ENCODE measurements around the gene BRI3BP.
"Not testable (repeated sequence)": the region's sequence is repeated elsewhere in the genome, so short reads cannot be mapped to it uniquely, and the experiment has no call there.

Gene BRI3BP

DNA sequence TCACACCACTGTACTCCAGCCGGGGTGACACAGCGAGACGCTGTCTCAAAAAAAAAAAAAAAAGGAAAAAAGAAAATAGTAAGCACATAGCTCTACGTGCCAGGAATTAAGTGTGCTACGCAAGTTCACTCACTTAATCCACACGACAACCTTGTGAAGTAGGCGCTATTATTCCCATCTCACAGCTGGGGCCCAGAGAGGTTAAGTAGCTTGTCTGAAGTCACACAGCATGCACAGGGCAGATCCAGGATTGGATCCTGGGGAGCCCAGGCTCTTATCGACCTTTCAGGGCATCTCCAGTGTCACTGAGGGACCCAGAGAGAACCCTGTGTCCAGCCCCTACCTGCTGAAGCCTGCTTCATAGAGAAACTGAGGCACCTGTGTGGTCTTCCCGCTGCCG is 16.4 kb upstream of the BRI3BP start:
- no peak for DNase-seq

DNA sequence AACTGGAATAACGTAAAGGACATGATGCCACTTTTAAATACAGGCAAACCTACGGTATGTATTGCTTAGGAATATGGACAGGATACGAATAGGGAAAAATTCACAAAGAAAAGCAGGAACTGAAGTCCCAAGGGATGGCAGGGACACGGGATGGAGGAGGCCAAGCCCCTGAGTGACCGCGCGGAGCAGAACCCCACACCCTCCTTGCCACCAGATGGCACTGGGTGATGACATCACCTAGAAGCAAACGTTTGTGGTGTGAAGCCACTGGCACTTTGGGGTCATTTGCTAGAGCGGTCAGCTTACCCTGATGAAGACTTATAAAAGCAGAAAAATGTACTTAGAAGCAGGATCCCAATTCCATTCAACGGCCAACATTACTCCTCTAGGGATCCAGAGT is 13.9 kb upstream of the BRI3BP start:
- DNase-seq, result no peak

DNA sequence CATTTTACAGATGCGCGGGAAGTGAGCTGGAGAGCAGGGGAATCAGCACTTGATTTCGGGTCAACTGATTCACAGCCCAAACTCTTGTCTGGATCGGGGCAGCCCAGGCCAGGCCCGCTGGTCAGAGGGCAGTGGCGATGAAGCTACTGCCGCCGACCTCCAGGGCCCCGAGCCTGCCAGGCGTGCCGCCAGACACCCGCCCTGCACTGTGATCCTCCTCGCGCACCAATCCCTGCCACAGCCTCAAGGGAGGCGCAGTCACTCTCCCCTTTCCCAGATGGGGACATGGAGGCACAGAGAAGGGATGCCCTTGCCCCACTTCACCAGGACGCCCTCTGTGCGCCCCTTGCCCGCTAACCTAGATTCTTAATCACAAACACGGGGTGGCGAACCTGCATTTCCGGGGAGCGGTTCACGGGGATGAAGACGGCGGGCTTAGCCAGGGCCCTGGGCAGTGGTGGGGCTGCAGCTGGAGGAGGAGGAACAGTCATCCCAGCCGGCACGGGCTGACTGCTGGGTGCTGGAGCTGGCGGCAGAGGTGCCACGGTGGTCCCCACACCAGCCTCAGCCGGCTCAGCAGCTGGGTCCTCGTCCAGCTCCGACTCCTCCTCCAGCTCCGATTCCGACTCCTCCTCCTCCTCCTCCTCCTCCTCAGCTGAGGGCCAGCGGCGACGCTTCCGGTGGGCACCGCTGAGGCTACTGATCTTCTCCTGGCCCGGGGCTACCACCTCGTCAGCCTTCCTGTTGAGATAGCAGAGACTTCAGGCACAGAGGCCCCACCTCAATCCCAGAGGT is 13.2 kb upstream of the BRI3BP start:
- DNase-seq, result no peak

DNA sequence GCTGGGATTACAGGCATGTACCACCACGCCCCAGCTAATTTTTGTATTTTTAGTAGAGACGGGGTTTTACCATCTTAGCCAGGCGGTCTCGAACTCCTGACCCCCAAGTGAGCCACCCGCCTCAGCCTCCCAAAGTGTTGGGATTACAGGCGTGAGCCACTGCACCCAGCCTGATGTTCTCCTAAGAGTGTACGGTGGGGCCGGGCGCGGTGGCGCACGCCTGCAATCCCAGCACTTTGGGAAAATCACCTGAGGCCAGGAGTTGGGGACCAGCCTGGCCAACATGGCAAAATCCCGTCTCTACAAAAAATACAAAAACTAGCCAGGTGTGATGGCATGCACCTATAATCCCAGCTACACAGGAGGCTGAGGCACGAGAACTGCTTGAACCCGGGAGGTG is 6.6 kb upstream of the BRI3BP start:
- not testable (repeated sequence) for DNase-seq

DNA sequence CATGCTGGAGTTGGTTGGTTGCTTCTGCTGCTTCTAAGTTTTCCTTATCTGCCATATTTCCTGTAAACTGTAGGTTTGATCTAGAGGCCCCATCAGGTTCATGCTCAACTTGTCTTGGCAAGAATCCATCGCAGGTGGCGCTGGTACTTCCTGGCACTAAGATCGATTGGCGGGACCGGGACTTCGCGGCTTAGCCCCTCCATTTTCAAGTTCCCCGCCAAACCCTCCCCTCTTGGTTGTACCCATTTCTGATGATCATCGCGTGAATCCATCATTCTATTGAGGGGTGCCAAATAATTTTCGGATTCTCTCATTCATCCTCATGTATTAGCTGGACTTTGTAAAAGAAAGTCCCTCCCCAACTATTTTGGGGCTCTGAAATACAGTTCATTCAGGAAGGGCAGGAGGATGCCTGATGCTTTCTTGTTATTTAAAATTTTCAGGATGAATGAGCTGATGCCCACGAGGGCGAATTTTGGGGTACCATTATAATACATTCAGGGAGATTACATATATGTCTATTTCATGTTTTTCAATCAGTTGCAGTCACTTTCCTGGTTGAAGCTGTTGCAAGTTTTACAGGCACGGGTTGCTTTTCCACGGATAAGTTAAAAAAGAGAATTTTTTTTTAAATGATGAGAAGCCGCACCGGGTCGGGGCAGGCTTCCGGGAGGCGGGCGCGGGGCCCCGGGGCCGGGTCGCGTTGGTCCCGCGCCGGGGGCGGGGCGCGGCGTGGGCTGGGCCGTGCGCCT is 395 bp upstream of the BRI3BP start:
- DNase-seq, result peak; percentile 83

DNA sequence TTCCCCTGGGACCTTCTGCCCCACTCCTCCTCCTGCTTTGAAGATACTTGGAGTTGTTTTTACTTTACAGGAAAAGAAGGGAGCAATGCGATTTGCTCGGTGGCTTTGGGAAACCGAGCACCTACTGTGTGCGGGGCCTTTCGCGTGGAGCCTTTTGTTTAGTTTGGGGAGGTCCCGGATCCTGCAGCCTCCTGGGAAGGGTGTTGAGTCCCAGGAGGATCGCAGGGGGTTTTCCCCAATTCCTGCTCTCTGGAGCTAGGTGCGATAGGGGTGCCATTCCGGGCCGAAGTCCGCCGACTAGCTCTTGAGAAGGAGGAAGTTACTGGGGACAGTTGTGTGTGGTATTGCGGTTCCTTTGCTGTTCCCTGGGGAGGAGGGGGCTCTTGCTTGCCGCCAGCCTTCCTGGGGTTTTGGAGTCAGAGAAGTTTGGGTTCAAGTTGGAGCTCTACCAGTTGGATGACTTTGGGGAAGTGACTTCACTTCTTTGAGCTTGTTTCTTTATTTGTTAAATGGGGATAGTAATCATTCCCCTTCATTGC is 1.1 kb downstream of the BRI3BP start:
- DNase-seq, result no peak

DNA sequence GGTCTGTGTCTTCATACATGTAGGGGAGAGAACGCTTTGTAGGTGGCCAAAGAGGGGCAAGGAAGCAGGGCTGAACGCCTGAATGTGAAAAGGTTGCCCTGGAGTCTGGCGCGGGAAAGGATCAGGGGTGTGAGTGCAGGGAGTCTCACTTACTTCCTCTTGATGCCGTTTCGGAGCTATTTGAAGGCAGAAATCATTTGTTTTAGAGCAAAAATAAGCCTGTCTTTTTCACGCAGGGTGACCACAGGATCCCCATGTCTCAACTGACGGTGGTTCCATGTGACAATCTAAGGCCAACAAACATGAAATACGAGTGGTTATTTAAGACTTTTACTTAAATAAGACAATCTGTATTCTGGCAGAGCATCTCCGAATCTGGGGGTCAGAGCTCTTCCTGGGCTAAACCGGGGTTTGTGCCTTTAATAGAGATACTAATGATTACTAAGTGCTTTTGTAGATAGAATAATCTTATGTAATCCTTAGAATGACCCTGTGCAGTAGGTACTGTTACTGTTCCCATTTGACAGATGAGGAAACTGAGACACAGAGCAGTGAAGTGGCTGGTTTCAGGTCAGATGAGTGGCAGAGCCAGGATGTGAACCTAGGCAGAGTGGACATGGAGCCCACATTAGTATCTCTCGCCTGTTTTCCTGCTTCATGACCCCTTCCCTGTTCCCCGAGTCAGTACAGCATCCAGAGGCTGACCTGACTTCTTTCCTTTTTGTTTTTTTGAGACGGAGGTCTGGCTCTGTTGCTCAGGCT is 1.9 kb downstream of the BRI3BP start:
- DNase-seq, result no peak

DNA sequence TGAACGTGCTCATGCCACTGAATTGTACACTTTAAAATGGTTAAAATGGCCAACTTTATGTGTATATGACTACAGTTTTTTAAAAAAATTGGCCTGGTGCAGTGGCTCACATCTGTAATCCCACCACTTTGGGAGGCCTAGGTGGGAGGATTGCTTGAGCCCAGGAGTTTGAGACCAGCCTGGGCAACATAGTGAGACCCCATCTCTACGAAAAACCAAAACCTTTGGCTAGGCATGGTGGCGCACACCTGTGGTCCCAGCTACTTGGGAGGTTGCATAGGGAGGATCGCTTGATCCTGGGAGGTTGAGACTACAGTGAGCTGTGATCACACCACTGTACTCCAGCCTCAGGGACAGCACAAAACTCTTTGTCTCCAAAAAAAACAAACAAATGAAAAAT is 5.3 kb downstream of the BRI3BP start:
- no peak for DNase-seq

DNA sequence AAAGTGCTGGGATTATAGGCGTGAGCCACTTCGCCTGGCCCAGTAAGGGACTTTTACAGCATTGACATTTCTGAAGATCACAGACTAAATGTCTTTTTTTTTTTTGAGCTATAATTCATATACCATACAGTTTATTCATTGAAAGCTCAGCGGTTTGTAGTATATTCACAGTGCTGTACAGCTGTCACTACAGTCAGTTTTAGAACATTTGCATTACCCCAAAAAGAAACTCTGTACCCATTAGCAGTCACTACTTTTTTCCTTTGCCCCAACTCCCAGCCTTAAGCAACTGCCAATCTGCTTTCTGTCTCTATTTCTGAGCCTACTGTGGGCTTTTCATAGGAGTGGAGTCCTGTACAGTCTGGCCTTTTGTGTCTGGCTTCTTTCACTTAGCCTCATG is 8.2 kb downstream of the BRI3BP start:
- DNase-seq, result no peak

DNA sequence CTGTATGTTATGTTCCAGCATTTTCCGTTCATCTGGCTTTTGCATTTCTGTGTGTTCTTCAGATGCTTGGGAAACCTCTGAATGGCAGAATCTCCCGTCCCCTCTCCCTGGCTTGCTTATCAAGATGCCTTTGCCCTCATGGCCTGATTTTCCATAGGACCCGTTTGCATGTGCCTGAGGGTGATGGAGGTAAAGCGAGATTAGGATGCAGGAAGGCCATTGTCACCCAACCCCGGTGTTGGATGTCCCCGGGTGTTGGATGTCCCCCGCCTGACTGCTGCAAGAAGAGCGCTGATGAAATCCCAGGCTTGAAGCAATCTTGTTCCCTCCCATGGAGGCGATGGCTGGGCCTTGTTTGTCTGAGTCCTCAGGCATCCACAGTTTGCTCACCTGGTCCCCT is 9.6 kb downstream of the BRI3BP start:
- DNase-seq, result no peak

DNA sequence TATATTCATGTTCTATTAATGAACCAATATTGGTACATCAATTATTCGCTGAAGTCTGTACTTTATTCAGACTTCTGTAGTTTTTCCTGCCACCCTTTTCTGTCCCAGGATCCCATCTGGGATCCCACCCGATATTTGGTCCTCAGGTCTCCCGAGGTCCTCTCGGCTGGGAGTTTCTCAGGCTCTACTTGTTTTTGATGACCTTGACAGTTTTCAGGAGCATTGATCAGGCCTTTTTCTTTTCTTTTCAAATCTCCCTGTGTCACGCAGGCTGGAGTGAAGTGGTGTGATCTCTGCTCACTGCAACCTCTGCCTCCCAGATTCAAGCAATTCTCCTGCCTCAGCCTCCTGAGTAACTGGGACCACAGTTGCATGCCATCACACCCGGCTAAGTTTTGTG is 11.2 kb downstream of the BRI3BP start:
- no peak for DNase-seq

DNA sequence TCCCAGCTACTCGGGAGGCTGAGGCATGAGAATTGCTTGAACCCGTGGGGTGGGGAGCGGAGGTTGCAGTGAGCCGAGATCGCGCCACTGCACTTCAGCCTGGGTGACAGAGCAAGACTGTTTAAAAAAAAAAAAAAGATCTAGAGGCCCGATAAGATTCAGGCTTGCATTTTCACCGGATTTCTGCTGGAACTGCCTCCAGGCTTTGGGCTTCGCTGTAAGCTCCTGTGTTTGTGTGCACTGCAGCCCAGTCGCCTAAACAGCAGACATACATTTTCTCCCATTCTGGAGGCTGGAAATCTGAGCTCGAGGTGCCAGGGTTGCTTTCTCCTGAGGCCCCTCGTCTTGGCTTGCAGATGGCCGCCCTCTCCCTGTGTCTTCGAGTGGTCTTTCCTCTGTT is 12.2 kb downstream of the BRI3BP start:
- DNase-seq, result no peak

DNA sequence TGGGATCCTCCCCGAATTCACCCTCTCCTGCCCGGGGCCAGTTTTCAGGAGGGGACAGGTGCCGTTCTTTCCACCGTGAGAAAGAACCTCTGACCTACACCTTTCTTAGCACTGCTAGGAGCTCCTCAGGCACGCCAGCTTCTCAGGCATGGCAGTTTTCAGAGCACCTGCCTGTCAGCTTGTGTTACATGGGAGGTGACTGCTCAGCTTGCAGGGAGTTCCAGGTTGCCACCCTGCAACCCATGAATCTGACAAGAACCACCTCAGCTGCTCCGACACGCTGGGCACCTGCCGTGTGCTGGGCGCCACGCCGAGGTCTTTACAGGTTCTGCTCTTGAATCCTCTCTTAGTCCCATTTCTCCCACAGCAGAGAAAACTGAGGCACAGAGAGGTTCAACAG is 12.9 kb downstream of the BRI3BP start:
- DNase-seq, result no peak

DNA sequence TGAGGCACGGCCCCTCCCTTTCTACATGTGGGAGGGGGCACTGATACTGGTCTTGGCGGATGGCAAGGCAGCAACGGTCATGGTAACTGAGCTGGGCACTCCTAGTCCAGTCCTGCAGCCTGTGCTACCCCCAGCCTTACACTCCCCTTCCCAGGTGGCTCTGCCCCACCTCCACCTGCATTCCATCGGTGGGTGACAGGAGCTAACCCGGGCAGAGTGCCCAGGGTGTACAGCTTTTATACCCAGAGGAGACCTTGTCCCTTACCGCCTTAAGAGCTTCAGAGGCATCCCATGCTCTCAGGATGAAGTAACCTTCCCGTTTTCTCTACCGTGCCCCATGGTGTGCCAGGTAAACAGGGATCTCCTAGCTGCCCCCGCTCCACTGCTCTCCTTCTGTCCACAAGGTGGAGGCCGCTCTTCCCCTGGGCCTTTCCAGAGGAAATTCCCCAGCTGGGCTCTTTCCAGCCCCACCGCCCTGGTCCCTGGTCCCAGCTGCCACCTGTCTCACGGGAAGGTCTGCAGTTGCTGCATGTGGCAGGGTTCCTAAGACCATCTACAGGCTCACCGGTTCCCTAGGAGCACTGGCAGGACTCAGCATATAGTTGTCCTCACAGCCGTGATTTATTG is 20.5 kb downstream of the BRI3BP start:
- DNase-seq, result no peak

DNA sequence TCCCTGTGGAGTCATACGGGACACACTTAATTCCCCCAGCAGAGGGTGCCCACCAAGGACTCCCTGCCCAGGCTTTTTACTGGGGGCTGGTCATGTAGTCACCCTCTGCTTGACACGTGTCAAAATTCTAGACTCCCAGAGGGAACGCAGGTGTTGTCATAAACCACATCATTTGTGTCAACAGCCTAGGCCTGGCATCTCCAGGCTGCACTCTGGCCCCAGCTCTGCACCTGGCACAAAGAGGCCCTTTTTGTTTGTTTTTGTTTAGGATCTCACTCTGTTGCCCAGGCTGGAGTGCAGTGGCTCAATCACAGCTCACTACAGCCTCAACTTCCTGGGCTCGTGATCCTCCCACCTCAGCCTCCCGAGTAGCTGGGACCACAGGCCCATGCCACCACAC is 21.1 kb downstream of the BRI3BP start:
- DNase-seq, result no peak

DNA sequence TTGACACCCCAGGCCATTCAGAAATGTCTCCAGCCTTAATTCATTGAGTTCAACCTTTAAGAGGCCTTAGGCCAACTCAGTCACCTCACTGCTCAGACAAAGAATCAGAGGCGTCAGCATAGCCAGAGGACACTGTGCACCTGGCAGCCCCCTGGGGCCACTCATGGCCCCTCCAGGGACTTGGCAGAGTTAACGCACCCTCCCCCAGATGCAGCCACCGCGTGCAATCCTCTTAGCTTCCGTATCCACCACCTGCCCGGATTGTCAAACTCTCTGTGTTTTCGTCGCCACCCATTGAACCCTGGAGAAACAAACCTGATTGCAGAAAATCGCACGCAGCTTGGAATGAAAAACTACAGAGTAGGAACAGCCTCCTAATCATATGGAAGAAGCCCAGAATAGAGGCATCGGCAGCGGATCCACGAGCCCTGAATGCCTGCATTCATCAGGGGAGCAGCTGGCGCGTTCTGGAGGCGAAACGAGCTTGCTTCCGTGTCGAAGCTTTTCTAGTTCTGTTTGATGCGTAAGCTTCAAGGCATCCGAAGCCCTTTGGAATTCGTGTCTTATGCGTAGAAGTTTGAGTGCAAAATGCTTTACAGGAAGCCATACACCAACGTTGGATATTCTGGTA is 22.4 kb downstream of the BRI3BP start:
- no peak for DNase-seq

DNA sequence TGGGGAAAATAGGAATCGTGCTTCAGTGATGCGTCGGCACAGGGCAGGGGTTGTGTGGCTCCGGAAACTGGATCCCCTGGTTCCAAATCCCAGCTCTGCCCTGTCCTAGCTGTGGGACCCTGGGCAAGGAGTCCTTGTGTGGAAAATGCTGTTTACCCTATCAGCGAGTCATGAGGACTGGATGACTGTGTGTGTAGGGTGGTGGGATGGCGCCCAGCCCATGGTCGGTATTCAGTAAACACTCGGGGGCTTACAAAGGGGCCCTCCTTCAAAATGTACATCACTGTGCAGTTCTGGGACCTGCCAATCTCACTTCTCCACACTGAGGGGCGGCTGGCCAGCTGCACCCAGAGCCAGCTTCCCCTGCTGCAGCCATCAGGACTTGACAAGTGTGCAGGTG is 24.4 kb downstream of the BRI3BP start:
- no peak for DNase-seq

DNA sequence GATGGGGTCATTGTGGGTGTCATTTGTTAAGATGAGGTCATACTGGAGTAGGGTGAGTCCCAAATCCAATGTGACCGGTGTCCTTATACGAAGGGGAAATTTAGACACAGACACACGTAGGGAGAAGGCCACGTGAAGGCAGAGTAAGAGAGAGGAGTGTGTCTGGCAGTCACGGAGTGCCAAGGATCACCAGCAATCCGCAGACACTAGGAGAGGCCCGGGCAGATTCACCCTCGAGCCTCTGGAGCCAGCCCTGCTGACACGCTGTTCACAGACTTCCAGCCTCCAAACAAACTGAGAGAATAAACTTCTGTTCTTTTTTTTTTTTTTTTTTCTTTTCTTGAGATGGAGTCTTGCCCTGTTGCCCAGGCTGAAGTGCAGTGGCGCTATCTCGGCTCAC is 24.9 kb downstream of the BRI3BP start:
- no peak for DNase-seq

DNA sequence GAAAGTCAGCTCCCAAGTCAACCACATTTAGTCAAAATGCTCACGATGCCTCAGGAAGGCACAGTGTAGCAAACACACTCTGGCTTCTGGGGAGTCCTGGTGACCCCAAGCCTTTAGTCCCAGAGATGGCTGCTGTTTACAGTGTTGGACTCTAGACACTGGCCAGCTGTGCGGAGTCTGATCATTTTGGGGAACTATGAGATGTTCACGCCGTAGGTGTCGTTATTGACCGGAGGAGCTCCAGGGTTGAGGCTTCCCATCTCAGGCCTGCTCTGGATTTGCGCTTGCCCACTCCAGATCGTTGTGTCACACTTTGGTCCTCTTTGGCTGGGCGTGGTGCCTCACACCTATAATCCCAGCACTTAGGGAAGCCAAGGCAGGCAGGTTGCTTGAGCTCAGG is 27.7 kb downstream of the BRI3BP start:
- no peak for DNase-seq

DNA sequence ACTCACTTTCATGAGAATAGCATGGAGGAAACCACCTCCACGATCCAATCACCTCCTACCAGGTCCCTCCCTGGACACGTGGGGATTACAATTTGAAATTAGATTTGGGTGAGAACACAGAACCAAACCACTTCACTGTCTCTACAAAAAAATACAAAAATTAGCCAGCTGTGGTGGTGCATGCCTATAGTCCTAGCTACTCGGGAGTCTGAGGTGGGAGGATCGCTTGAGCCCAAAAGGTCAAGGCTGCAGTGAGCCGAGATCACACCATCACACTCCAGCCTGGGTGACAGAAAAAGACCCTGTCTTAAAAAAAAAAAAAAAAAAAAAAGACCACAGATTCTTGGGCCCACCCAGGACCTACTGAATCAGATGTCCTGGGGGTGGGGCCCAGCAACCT is 28.3 kb downstream of the BRI3BP start:
- DNase-seq, result no peak

DNA sequence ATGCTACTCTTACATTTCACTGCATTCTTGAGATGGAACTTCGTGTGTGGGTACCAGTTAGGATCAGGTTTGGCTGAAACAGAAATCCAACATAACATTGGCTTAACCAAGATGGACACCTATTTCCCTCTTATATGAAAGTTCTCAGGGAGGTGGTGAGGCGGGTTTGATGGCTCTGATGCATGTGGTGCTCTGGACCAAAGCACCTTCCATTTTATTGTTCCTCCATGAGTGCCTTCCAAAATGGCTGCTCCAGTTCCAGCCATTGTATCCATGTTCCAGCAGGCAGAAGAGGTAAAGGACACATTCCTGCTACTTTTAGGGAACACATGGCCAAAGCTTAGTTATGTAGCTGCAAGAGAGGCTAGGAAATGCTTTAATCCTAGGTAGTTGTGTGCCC is 29.6 kb downstream of the BRI3BP start:
- DNase-seq, result no peak

DNA sequence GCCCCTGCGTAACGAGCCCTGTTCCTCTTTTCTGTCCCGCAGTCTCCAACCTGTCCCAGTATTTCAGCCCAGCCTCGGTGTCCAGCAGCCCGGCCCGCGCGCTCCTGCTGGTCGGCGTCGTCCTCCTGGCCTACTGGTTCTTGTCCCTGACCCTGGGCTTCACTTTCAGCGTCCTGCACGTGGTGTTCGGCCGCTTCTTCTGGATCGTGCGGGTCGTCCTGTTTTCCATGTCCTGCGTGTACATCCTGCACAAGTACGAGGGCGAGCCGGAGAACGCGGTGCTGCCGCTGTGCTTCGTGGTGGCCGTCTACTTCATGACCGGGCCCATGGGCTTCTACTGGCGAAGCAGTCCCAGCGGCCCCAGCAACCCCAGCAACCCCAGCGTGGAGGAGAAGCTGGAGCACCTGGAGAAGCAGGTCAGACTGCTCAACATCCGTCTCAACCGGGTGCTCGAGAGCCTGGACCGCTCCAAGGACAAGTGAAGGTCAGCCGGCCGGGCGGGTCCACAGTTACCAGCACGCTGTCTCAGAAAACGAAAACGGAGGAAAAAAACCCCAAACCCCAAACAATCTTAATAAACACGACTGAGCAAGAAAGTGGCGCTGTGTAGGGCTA is 31.6 kb downstream of the BRI3BP start:
- no peak for DNase-seq

Data from activated T-cell treated with anti-CD3 and anti-CD28 coated beads, Interleukin-2, amount 50 U/mL, for 1 hour (primary cell).